ENCODE results near the gene SRPRB.

SRPRB gene

GRCh38 chr3:133840055-133840737, 34.6 kb downstream of the SRPRB start:
- no peaks in the 10 kb centered on the region for H3K4me1 Mint-ChIP-seq (ENCODE audit: low read depth)
- H3K4me3 Mint-ChIP-seq = no peak overlapping the region
- no peaks in the 10 kb centered on the region for H3K36me3 Mint-ChIP-seq
- H3K27me3 Mint-ChIP-seq = no peaks in the 10 kb centered on the region
- H3K9me3 Mint-ChIP-seq (ENCODE audit: low read depth) = no peaks in the 10 kb centered on the region
- no peak overlapping the region for H3K27ac Mint-ChIP-seq

DNA sequence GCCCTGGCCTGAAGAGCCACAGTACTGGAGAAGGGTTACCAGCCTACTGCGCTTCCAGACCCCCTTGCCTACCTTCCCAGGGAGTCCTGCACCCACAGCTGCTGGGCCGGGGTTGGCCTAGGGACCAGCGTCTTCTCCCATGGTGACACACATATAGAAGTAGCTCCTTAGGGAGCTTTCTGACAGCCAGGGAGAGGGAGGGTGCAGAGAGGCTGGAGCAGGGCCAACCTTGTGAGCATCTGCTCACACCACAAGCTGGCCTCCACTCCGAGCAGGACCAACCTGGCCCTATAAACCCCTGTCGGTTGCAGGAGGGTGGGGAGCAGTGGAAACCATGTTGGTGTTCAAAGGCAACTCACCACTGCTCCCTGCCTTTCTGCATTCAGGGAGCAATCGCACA, 35.2 kb downstream of the SRPRB start:
- Mint-ChIP-seq H3K4me3 (no peak overlapping the region), H3K27me3 (no peaks in the 10 kb centered on the region), H3K27ac (no peak overlapping the region)

GRCh38 chr3:133841196-133841595, 35.6 kb downstream of the SRPRB start:
- Mint-ChIP-seq H3K9me3 (ENCODE audit: low read depth) (no peaks in the 10 kb centered on the region), H3K4me3 (no peak overlapping the region), H3K4me1 (ENCODE audit: low read depth) (no peaks in the 10 kb centered on the region), H3K27me3 (no peaks in the 10 kb centered on the region), H3K36me3 (no peaks in the 10 kb centered on the region), H3K27ac (no peak overlapping the region)

More for the DNA sequence above, 35.2 kb downstream of the SRPRB start:
- no peaks in the 10 kb centered on the region for H3K36me3 Mint-ChIP-seq
- no peaks in the 10 kb centered on the region for H3K9me3 Mint-ChIP-seq (ENCODE audit: low read depth)
- H3K4me1 Mint-ChIP-seq (ENCODE audit: low read depth) = no peaks in the 10 kb centered on the region

GRCh38 chr3:133842158-133842557, 36.5 kb downstream of the SRPRB start:
- no peaks in the 10 kb centered on the region for H3K36me3 Mint-ChIP-seq
- H3K27me3 Mint-ChIP-seq = no peaks in the 10 kb centered on the region
- no peak overlapping the region for H3K4me3 Mint-ChIP-seq
- no peaks in the 10 kb centered on the region for H3K9me3 Mint-ChIP-seq (ENCODE audit: low read depth)
- H3K4me1 Mint-ChIP-seq (ENCODE audit: low read depth) = no peaks in the 10 kb centered on the region
- no peak overlapping the region for H3K27ac Mint-ChIP-seq

GRCh38 chr3:133843634-133844033, 38.0 kb downstream of the SRPRB start:
- Mint-ChIP-seq H3K36me3 (no peaks in the 10 kb centered on the region), H3K27me3 (no peaks in the 10 kb centered on the region), H3K9me3 (ENCODE audit: low read depth) (no peaks in the 10 kb centered on the region), H3K27ac (no peak overlapping the region), H3K4me3 (no peak overlapping the region), H3K4me1 (ENCODE audit: low read depth) (no peaks in the 10 kb centered on the region)

DNA sequence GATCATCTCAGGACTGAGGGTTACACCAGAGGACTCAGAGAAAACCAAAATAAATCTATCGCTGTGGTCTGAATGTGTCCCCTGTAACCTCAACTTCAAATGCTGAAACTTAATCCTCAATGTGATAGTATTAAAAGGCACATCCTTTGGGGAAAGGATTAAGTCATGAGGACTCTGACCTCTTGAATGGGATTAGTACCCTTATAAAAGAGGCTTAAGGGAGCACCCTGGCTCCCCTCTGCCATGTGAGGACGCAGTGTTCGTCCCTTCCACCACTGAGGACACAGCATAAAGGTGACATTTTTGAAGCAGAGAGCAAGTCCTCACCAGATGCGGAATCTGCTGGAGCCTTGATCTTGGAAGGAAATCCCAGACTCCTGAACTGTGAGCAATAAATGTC, 39.5 kb downstream of the SRPRB start:
- no peak overlapping the region for H3K27ac Mint-ChIP-seq
- H3K36me3 Mint-ChIP-seq = no peaks in the 10 kb centered on the region
- no peak overlapping the region for H3K4me3 Mint-ChIP-seq
- no peaks in the 10 kb centered on the region for H3K9me3 Mint-ChIP-seq (ENCODE audit: low read depth)
- no peaks in the 10 kb centered on the region for H3K27me3 Mint-ChIP-seq
- no peaks in the 10 kb centered on the region for H3K4me1 Mint-ChIP-seq (ENCODE audit: low read depth)

DNA sequence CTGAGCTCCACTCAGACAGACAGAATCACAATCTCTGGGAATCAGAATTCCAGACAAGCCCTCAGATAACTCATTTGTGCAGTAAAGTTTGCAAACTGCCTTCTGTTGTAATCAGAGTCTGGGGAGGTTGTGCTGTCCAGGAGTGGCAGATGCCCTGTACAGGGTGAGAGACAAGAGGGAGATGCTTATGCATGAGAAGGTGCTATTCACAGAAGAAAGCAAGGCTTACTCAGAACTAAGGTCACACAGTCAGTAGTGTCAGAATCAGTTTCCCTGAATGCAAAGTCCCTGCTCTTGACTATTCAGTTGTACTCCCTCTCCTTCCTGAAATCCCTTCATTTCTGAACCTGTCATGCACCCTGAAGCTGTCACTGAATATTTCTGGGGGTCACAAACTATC, 43.7 kb downstream of the SRPRB start:
- H3K36me3 Mint-ChIP-seq = no peaks in the 10 kb centered on the region
- H3K9me3 Mint-ChIP-seq (ENCODE audit: low read depth) = no peaks in the 10 kb centered on the region
- H3K27me3 Mint-ChIP-seq = no peaks in the 10 kb centered on the region
- H3K4me1 Mint-ChIP-seq (ENCODE audit: low read depth) = no peaks in the 10 kb centered on the region
- no peak overlapping the region for H3K4me3 Mint-ChIP-seq
- no peak overlapping the region for H3K27ac Mint-ChIP-seq

DNA sequence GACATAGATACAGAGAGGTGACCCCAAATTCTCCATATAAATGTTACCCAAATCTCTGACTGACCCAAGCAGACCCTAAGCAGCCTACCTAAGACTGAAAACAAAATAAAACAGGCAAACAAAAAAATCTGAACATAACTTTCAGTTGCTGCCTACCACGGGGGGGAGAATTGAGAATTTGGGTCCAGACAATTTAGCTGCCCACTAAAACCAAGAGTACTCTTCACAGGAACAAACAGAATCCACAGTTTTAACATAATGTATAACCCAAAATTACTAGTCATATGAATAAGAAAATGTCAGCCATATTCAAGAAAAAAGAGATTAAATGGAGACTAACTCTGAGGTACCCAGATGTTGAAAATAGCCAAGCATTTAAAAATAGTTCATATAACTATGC, 44.4 kb downstream of the SRPRB start:
- Mint-ChIP-seq H3K36me3 (no peaks in the 10 kb centered on the region), H3K4me1 (ENCODE audit: low read depth) (no peaks in the 10 kb centered on the region), H3K4me3 (no peak overlapping the region), H3K27ac (no peak overlapping the region), H3K27me3 (no peaks in the 10 kb centered on the region), H3K9me3 (ENCODE audit: low read depth) (no peaks in the 10 kb centered on the region)

GRCh38 chr3:133851266-133851906, 45.8 kb downstream of the SRPRB start:
- H3K4me3 Mint-ChIP-seq = no peak overlapping the region

DNA sequence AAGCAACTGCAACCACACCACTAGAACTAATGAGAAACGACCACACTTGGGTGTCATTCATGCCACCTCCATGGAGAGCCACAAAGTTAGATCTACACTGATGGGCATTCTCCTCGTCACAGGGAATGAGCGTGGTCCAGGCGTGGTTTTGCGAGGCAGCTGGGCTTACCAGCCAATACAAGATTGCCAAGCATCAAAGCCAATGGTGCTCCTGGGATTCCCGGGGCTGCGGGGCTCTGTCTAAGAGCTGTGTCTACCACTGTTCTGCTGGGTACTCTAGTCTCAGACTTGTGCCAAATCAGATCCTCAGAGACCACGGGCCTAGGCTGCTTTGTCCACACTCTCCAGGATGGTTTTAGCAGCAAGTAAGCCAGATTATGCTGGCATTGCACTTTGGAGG, 46.3 kb downstream of the SRPRB start:
- Mint-ChIP-seq H3K4me3 (no peak overlapping the region), H3K27me3 (no peaks in the 10 kb centered on the region)

More at GRCh38 chr3:133851266-133851906, 45.8 kb downstream of the SRPRB start:
- no peaks in the 10 kb centered on the region for H3K4me1 Mint-ChIP-seq (ENCODE audit: low read depth)
- H3K27ac Mint-ChIP-seq = no peak overlapping the region
- H3K27me3 Mint-ChIP-seq = no peaks in the 10 kb centered on the region
- no peaks in the 10 kb centered on the region for H3K36me3 Mint-ChIP-seq
- H3K9me3 Mint-ChIP-seq (ENCODE audit: low read depth) = no peaks in the 10 kb centered on the region

DNA sequence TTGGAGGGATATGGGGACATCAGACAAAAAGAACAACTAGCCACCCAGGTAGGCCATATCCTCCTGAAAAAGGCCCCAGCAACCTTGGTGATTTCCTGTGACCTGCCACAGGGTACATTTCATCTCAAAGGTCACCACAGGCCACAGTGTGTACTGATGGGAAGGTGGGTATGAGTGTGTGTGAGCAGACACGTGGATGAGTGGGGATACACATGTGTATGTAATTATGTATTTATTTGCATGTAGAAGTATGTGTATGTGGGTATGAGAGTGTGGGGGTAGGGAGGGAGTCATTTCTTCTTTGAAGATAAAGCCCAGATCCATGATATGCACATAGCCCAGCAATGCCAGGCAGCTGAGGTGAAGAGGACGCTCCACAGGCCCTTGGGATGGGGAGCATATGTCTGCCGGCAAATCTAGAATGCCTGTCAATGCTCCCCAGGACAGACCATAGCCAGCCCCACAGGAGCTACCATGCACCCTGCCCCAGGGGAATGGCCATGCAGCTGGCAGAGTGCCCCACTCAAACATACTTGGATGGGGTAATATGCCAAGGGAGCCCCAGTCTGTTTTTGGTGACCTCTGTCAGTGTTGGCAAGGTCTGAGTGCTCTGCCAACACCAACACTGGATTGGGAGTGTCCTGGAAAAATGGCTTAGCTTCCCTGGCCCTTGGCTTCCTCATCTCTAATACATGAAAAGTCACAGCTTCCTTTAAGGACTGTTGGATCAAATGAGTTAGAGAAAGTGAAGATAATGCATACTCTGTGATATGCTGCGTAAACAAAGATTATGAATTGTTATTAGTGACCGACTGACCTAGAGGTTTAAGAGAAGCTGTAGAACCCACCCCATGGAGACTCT, 47.7 kb downstream of the SRPRB start:
- peaks cover 3% of the 10 kb centered on the region for H3K4me1 Mint-ChIP-seq (ENCODE audit: low read depth)

More for the DNA sequence above, 46.3 kb downstream of the SRPRB start:
- H3K9me3 Mint-ChIP-seq (ENCODE audit: low read depth) = no peaks in the 10 kb centered on the region
- H3K27ac Mint-ChIP-seq = no peak overlapping the region
- H3K36me3 Mint-ChIP-seq = no peaks in the 10 kb centered on the region
- no peaks in the 10 kb centered on the region for H3K4me1 Mint-ChIP-seq (ENCODE audit: low read depth)

GRCh38 chr3:133853925-133854227, 48.3 kb downstream of the SRPRB start:
- H3K4me3 Mint-ChIP-seq = no peak overlapping the region
- H3K27me3 Mint-ChIP-seq = no peaks in the 10 kb centered on the region
- H3K36me3 Mint-ChIP-seq = no peaks in the 10 kb centered on the region
- H3K9me3 Mint-ChIP-seq (ENCODE audit: low read depth) = no peaks in the 10 kb centered on the region
- H3K27ac Mint-ChIP-seq = no peak overlapping the region
- H3K4me1 Mint-ChIP-seq (ENCODE audit: low read depth) = peaks cover 3% of the 10 kb centered on the region

More for the DNA sequence above, 47.7 kb downstream of the SRPRB start:
- H3K36me3 Mint-ChIP-seq = no peaks in the 10 kb centered on the region
- H3K4me3 Mint-ChIP-seq = no peak overlapping the region
- H3K9me3 Mint-ChIP-seq (ENCODE audit: low read depth) = no peaks in the 10 kb centered on the region
- no peaks in the 10 kb centered on the region for H3K27me3 Mint-ChIP-seq
- no peak overlapping the region for H3K27ac Mint-ChIP-seq

DNA sequence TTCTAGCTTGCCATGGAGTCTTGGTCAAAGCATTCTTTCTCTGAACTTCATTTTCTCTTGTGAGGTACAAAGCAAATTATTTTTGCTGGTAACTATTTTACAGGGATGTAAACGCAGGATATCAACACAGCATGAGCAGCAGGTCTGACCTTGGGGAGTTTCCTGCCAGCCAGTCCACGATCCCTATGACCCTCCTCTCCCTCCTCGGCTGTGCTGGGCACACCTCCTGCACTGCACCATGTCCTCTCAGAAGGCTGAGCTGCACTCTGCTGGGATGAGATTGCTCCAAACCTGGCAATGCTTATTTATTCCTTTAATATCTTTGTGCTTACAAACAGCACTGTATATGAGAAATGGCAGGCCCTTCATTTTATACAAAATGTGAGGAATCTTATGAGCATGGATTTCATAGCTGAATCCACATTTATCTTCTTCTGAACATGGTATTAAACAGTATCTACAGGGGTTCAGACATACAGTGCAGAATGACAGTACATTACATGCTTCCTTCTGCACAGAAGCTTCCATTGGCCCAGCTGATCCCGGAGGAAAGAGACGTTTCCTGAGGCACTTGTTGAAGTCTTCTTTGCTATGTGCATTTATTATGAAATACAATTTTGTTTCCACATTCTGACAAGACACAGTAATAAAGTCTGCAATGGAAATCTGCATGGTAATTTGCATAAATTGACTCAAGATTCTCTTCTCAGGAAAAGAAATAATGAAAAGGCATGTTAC, 48.8 kb downstream of the SRPRB start:
- H3K27me3 Mint-ChIP-seq = no peaks in the 10 kb centered on the region
- peaks cover 3% of the 10 kb centered on the region for H3K4me1 Mint-ChIP-seq (ENCODE audit: low read depth)
- H3K27ac Mint-ChIP-seq = no peak overlapping the region
- no peak overlapping the region for H3K4me3 Mint-ChIP-seq
- H3K36me3 Mint-ChIP-seq = no peaks in the 10 kb centered on the region
- no peaks in the 10 kb centered on the region for H3K9me3 Mint-ChIP-seq (ENCODE audit: low read depth)

GRCh38 chr3:133855002-133855370, 49.4 kb downstream of the SRPRB start:
- H3K4me1 Mint-ChIP-seq (ENCODE audit: low read depth) = peaks cover 3% of the 10 kb centered on the region
- H3K9me3 Mint-ChIP-seq (ENCODE audit: low read depth) = no peaks in the 10 kb centered on the region
- no peak overlapping the region for H3K27ac Mint-ChIP-seq
- H3K4me3 Mint-ChIP-seq = no peak overlapping the region
- no peaks in the 10 kb centered on the region for H3K36me3 Mint-ChIP-seq
- no peaks in the 10 kb centered on the region for H3K27me3 Mint-ChIP-seq

DNA sequence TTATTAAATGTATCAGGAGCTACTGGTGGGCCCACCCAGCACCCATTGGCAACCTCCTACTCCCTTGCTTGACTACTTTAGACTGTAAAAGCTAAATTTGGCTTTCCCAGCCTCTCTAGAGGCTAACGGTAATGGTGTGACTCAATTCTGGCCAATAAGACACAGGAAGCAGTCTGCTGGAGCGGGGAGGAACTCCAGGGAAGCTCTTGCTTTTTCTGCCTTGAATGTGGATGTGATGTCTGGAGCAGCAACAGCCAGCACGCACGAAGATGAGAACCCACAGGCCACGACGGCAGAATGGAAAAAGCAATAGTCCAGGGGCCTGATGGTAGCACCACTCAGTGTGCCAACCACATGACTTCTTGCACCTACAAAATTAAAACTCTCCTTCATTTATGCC, 50.2 kb downstream of the SRPRB start:
- Mint-ChIP-seq H3K4me3 (no peak overlapping the region), H3K27ac (no peak overlapping the region), H3K27me3 (no peaks in the 10 kb centered on the region), H3K4me1 (ENCODE audit: low read depth) (peaks cover 3% of the 10 kb centered on the region), H3K9me3 (ENCODE audit: low read depth) (no peaks in the 10 kb centered on the region), H3K36me3 (no peaks in the 10 kb centered on the region)
